ENCODE data around the gene RBMS1.

RBMS1 gene

DNA sequence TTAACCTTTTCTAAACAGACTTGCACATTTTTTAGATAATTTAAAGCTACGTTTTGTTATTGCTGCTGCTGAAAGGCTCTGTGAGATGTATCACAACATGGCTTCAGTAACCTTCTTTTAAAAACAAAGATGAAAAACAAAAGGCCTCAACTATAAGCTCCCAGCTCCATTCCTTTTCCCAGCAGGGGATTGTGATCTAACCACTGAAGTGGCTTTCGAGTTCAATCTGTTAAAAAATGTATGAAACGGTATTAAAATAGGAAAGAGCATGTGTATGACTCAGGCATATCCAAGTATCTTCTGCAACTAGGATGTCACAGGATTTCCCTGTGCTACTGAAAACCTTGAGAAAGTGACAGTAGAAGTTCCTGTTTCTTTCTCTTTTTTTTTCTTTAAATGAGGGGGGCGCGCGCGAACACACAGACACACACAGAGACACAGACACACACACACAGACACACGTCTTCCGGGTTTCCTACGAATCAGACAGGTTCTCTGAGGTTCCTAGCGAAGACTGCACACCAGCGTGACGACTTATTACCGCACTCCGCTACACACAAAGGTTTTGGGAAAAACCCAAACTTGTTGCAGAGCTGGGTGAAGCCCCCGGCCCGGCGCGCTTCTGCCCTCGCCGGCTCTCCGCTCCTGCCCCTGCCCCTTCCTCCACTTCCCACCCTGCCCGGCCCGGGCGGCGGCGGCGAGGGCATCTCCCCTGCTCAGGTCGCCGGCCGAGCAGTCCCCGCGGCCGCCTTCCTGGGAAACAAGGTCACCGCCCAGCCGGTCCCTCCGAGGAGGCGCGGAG is 86.8 kb downstream of the RBMS1 start:
- DNase-seq = no peak

DNA sequence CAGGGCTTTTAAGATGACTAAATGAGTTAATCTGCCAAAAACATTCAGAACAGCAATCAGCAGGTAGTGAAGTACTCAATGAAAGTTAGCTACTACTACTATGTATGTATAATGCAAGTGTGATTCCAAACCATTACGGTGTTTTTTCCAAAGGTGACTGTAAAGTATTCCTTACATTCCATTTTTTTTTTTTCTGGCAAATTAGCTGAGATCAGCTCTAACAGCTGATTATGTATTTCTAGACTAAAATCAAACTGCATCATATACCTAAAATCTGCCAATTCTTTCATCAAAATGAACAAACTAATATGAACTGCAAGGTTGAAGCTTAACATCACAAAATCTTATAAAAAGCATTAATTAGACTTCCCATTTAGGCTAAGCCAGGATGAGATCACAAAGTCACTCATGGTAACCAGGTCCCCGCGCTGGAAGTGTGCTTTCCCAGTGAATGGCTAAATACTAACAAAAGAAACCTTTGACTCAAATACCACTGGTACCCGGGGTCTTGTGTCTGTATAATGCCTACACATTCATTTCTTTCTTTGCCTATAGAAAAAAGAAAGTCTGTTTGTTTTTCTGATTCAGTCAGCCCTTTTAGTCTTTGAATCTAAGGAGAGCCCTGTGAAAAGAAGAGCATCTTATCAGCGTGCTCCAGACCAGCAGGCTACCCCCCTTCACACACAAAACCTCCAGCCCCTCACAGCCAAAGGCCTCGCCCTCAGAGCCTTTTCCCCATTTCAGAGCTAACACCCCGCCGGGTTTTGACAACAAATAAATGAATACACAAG is 88.3 kb downstream of the RBMS1 start:
- DNase-seq = no peak

DNA sequence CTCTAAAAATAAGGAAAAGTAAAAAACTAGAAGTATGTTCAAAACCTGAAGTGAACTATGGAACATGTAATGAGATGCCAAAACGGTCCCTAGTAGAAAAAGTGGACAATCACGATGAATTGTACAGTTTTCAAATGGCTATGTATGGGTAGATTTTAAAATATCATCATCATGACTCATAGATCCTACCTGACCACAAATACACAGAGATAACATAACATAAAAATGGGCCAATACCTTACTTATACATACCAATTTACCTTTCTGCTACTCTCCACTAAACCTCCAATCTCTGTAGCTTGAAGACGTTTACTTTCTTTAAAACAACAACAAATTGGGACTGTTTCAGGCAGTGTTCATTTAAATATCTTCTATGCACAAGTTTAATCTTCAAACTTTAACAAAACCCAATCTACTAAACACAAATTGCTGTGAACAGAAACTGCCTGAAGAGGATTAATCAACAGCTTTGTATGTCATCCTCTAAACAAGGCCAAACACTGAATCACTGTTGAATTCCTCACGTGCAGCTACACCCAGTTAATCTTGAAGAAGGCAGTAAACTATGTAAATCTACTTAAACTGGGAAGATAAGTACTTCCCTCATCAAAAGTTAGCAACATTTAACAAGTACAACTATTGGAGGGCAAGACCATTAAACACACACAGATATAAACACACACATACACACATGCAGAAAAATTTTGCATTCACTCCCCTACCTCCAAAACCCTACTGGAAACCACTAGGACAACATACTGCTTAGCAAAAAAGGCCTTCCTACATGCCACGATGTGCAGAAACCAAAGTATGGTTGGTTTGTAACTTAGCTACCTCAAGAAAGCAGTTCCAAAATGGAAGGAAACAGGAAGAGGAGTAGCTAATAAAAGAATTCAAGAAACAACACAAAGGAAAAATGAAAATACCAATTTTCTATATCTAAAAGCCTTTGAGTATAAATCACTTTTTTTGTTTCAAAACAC is 90.3 kb downstream of the RBMS1 start:
- no peak for DNase-seq

DNA sequence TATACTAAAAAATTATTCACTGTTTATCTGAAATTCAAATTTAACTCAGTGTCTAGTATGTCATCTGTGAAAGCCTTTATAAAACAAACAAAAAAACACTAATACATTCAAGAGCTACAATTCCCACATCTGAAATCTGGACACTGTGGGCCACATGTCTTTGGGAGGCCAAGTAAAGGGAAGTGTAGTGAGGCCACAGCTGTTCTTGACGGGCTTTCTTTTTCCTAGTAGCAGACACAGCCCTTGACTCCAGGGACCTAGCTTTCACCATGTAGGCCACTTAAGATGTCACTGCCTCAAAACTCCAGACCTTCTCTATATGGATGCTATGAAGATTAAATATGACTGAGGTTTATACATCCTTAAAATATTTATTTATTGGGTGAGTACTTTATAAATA is 91.1 kb downstream of the RBMS1 start:
- no peak for DNase-seq

DNA sequence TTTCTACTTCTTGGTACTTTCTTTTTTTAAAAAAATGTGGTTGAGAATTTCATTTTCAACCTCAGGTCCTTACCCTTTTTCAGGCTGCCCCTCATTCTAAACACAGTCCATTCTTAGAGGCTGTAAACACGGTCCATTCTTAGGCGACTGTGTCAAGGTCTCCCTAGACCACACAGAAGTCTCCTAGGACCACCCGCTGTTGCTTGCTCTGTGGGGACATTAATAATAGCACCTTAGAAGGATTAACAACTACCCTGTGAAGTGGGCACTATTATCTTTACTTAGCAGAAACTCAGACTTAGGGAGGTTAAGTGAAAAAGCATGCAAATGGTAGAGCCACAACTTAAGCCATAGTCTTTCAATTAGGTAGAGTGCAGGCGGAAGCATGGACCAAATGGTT is 91.7 kb downstream of the RBMS1 start:
- DNase-seq = no peak

DNA sequence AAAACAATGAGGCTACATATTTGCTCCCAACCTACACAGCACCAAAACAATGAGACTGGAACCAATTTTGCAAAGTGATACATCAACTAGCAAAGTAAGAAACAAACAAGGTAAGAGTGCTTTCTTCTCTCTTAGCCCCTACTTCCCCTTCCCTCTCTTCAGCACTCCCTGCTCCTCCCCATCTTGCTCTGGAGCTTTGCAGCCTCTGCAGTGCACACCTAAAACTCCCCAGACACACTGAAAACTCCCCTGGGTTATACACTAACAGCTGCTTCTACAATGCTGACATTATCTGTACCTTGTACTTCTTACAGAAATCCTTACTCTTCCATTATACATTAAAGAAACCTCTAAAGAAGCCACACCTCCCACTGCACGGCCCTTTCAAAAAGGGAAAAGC is 93.7 kb downstream of the RBMS1 start:
- no peak for DNase-seq

DNA sequence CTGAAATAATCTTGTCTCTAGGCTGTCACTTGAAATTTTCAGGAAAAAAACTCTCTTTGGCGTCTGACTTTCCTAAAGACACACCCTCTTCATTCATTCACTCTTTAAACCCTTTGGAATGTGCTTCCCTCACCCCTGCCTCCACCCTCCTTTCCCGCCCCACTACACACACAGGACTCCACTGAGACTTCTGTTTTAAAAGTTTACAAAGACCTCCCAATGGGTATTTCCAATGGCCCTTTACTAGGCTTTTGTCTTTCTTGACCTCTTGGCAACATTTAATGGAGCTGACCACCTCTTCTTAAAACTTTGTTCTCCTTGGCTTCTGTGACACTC is 96.1 kb downstream of the RBMS1 start:
- no peak for DNase-seq

DNA sequence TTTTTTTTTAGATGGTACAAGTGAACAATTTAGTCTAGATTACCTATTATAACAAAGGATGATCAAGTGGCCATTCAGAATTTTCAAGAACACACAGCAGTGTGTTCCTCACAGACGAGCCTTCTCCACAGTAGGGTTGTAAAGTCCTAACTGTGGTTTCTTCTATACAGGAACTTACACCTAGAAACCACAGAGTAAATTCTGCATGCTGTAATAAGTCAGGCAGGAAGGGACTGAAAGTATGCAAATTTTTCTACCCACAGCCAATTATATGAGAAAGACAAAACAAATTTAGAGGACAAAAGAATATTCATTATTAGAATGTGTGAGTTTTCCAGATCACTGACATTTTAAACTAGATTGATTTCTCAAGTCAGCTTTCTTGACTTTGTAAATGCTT is 99.5 kb downstream of the RBMS1 start:
- DNase-seq = no peak

DNA sequence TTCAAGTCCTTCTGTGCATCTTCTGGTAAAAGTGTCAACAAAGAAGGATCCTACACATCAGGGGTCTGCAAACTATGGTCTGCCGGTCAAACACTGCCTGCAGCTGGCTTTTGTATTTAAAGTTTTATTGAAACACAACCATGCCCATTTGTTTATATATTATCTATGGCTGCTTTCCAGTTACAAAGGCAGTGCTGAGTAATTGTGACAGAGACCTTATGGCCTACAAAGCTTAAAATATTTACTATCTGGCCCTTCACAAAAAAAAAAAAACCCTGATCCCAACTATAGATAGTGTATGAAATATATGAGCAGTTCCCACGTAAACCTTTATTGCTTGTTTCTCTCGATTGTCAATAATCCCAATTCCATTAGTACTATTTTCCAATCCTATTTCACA is 101.4 kb downstream of the RBMS1 start:
- DNase-seq = no peak

DNA sequence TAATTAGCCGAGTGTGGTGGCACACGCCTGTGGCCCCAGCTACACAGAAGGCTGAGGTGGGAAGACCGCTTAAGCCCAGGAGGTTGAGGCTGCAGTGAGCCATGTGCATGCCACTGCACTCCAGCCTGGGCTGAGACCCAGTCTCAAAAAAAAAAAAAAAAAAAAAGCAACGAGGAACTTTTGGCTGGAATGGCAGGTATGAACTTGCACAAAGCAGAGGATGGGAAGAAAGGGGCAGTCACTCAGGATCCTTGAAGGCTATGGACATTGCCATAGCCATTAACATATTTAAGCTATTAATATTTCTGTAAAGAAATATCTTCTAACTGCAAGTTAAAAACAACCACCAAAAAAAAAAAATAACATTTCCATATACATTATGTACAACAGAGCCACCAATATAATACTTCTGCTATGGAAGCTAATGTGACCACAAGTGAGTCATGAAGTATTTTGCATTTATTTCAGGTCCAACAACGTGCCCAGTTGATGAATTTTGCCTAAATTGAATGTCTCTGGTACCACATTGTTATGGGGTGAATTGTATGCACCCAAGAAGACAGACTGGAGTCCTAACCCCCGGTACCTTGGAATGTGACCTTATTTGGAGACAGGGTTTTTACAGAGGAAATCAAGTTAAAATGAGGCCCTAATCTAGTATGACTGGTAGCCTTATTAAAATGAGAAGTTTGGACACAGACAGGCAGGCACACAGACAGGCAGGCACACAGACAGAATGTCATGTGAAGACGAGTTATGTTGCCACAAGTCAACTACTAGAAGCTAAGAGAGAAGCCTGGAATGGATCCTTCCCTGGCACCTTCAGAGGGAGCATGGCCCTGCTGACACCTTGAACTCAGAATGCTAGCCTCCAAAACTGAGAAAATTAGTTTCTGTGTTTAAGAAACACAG is 102.8 kb downstream of the RBMS1 start:
- DNase-seq = no peak

DNA sequence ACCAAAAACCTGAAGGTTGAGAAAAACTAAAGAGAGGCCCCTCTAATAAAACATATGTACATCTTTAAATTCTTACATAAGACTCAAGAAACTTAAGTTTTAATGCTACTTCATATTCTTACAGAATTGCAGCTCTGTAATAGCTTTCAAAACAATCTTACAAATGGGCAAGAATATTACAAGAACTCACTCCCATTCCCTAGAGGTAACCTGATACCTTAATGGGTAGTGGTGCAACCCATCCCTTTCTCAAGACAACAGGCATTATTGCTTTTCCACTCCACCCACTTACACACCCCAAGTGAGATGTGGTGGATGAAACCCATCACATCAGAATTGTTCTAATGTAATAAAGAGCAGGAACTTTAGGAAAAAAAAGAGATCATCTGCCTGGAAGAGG is 103.7 kb downstream of the RBMS1 start:
- DNase-seq = no peak

DNA sequence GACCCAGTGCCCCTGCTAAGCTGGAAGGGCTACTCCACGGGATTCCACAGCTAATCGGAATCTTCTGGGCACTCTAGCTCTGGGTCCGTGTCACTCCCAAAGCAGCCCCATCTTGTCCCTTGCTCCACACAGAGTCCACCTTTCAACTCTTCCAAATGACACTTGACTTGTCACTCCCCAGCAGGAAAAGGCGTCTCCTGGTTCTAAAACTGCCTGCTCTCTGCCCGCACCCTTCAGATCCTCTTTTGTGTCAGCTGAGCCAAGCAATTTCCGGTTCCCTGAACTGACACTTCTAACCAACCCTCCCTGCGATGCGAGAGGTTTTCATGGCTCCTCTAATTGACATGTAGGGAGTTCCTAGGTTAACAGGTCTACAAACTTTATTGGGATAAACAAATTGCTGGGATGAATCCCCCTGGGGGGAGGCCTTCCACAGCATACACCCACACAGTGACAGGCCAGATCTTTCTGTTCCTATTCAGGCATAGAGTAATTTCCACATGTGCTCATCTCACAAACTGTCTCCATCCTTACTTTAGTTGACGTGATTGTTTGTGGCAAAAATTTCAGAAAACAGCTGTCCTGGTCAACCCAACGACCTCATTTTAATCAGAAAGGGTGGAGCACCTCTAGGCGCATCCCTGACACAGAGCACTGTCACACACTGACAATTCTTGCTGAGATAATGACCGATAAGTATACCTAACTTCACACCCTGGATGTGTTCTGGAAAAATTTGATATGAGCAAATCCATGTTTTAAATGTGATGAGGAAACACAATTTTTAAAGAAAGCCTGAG is 104.9 kb downstream of the RBMS1 start:
- DNase-seq = no peak

DNA sequence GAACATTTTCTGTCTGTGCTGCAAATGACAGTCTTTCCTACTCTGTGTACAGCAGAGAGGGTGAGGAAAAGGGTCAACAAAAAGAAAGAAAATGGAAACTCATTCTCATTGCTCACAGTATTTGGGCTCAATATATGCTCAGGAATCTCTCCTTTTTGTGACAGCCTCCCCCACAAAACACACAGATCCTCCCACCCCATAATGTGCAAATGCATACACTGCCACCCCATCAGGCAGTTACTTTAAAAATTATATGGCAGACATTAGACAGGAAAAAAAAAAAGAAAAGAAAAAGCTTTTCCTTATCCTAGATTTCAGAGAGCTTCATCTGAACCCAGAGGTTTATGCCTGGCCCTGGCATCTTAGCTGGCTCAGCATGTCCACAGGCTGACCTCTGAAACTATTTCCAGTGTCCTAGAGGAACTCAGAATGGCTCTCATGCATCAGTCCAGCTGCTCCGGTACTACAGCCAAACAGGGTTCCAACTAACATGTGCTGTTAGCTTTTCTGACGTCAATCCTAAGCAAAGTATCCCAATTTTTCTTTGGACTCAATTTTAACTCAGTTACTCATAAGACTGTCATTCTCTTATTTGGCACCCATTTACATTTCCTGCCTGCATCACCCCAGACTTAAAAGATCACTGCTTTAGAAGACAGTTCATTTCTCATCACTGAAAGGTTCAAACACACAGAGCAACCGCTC is 105.9 kb downstream of the RBMS1 start:
- no peak for DNase-seq

DNA sequence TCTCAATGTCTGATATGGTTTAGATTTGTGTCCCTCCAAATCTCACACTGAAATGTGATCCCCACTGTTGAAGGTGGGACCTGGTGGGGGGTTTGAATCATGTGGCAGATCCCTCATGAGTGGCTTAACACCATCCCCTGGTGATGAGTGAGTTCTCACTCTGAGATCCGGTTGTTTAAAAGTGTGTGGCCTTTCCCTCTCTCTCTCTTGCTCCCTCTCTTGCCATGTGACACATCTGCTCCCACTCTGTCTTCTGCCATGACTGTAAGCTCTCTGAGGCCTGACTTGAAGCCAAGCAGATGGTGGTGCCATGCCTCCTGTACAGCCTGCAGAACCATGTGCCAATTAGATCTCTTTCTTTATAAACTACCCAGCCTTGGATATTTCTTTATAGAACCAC is 108.8 kb downstream of the RBMS1 start:
- DNase-seq = no peak

DNA sequence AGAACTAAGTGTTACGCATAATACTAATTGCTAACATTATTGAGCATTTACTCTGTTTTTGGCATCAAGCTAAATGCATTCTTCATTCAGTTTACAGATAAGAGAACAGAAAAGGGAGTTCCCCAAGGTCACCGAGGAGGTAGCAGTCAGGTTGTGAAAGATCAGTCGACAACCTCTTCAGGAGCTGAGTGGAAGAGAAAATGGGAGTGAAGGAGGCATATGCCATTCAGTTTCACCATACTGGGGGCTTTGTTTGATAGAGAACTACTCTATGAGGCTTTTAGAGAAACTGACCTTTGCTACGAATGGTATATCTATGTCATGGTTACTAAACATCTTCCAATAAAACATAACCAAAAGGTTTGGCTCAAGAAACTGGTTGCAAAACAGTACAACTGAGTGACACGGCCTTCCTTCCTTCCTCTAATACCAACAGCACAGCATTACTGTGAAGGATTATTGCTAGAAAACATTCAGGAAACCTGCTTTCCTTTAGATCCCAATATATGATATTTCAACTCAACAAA is 112.1 kb downstream of the RBMS1 start:
- DNase-seq = no peak

DNA sequence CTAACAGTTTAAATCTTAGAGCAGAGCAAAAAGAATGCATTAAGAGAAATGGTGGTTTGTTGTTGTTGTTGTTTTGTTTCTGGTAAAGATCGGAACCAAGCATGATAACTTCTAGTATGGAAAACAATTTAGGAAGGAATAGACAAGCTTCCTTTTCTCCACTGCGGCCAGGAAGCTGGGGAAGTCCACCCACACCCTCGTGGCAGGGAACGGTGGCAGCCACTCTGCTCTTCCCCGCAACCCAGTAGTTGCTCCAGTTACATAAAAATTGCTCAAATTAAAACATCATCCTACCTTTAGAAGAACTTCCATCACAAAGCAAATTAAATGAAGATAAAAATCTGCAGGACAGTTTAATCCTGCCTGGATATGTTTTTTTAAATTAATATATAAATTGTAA is 113.0 kb downstream of the RBMS1 start:
- no peak for DNase-seq

DNA sequence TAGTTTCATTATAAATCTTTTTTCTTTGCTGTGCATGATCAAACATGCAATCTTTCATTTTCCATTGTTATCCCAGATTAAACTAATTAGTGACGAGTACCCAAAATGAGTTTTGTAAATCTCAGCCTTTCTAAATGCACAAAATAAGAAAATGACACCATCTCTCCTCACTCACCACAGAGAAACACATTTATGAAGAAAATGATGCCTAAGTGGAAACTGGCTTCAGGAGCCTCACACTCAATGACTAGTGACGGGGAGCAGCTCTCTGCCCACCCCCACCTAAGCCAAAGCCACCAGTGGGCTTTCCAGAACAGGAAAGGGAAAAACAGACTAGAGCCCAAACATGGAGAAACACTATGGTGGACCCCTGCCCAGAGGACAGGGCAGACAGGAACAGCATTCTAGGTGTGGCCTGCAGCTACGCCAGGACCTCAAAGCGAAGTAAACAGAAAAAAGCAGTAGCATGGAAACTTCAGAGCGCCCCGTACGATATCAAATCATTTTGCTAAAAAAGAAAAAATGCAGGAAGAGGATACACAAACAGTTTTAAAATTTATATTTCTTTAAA is 113.5 kb downstream of the RBMS1 start:
- no peak for DNase-seq

DNA sequence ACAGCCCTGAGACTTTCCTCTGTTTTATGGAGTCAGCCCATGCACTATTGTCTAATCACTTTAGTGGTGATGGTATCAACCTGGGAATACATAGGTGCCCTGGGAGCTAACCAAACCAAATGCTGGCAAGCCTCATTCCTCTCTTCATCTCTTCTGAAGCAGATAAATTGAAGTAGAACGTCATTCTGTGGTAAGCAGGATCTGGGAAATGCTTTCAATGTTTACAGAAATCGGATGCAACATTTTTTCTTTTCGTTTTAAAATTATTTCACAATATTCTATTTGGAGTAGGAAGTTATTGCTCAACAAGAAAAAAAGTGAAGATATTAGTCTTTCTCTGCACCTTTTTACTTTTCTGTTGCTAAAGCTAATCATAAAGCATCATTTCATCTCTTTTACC is 114.2 kb downstream of the RBMS1 start:
- DNase-seq = no peak

DNA sequence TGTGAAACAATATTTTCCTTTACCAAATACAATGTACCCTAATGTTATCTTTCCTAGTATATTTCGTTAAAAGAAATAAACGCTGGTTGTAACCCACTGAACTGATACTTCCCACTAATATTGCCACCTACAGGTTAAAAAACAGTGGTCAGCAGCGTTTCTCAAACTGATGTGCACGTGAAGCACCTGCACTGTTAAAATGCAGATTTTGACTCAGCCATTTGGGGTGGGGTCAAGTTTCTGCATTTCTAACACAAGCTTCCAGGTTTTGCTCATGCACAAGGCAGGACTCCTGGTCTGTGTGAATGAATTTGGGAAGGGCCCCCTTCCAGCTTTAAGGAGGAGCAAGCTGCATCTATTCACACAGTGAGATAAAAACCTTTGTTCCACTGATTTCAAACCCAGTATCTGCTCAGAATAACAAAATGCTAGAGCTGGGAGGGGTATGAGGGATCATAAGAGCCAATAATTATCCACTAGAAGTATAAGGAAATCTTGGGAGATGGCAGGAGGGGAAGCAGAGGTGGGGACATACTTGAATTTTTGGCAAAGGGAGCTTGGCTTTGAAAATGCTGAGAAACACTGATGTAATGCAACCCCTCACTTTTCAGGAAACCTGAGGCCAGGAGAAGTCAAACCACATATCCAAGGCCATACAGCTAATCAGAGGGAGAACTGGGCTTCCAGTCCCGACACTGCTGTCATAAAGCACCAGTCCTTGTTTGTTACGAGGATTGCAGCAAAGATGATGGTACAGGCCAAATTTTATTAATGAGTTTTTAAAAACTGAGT is 116.2 kb downstream of the RBMS1 start:
- DNase-seq = no peak

Measured in cerebellar nuclear complex (tissue), 1 donor.